H1 (cell line): ENCODE data around the gene R3HDML. TPM values are rescaled to one million over a fixed set of nuclear protein-coding genes. Genes with fewer than 3 reads are reported as not detected.

Source experiments
- CREB1 ChIP-seq: IDR thresholded peaks from 2 replicates; pipeline ENCODE4 v1.6.1; 2012; ENCODE audit warnings: inconsistent platforms
- GABPA ChIP-seq: IDR thresholded peaks from 2 replicates; pipeline ENCODE4 v1.6.1; 2011; ENCODE audit warnings: mild to moderate bottlenecking, low read length, moderate library complexity, borderline replicate concordance; ENCODE audit not compliant: insufficient read depth
- JUND ChIP-seq: IDR thresholded peaks from 2 replicates; pipeline ENCODE4 v1.6.1; 2011; ENCODE audit warnings: mild to moderate bottlenecking, improper control_type of control experiment, low read length
- NRF1 ChIP-seq: IDR thresholded peaks from 2 replicates; pipeline ENCODE4 v1.6.1; 2011; ENCODE audit warnings: mild to moderate bottlenecking, low read depth, low read length, improper control_type of control experiment
- POLR2AphosphoS5 ChIP-seq: IDR thresholded peaks from 2 replicates; pipeline ENCODE4 v1.6.1; 2011; ENCODE audit warnings: low read depth, low read length
- RBBP5 ChIP-seq: IDR thresholded peaks from 2 replicates; pipeline ENCODE4 v1.7.1; 2012; ENCODE audit warnings: low read depth, mild to moderate bottlenecking, inconsistent platforms, low read length, moderate library complexity, borderline replicate concordance
- RXRA ChIP-seq: IDR thresholded peaks from 2 replicates; pipeline ENCODE4 v1.6.1; 2011; ENCODE audit warnings: low read depth, mild to moderate bottlenecking, low read length, moderate library complexity; ENCODE audit not compliant: insufficient read depth
- SP1 ChIP-seq: IDR thresholded peaks from 2 replicates; pipeline ENCODE4 v1.6.1; 2011; ENCODE audit warnings: low read depth, low read length
- TEAD4 ChIP-seq: IDR thresholded peaks from 2 replicates; pipeline ENCODE4 v1.6.1; 2012; ENCODE audit warnings: low read depth, low read length, inconsistent platforms, mixed read lengths
- polyA plus RNA-seq, 7 experiments: library from polyadenylated mRNA; depleted of rRNA in 3 of 7; stranded (reverse) in 5 of 7; unstranded in 2 of 7; fragments of >200 nt in 5 of 7; fragments of 200-250 nt in 2 of 7; gene quantifications; 1 replicate in 5 of 7; 2 replicates in 1 of 7; 4 replicates in 1 of 7; pipeline versions ENCODE4 v1.2.1 to v1.2.3, GENCODE V29; 2011 to 2013; ENCODE audit warnings: missing spikeins in 2 of 7, mixed read lengths in 2 of 7
- total RNA-seq: library from RNA; stranded (reverse); fragmentation: NEBNext Ultra II Directional; extraction: Animal tissue kit (Norgen Biotek cat#: 25700); gene quantifications from 2 replicates; pipeline ENCODE4 v1.2.1, GENCODE V29; 2021
- TF ChIP-seq, protein P1 (sequence below): IDR thresholded peaks from 2 replicates; pipeline ENCODE4 v1.6.1; 2012; ENCODE audit warnings: inconsistent platforms

Gene R3HDML
- total and polyA plus RNA-seq, 2 of the 8 experiments (the other 6 are each of a cell fraction or from before 2014, with no cell fraction given): not detected

DNA sequence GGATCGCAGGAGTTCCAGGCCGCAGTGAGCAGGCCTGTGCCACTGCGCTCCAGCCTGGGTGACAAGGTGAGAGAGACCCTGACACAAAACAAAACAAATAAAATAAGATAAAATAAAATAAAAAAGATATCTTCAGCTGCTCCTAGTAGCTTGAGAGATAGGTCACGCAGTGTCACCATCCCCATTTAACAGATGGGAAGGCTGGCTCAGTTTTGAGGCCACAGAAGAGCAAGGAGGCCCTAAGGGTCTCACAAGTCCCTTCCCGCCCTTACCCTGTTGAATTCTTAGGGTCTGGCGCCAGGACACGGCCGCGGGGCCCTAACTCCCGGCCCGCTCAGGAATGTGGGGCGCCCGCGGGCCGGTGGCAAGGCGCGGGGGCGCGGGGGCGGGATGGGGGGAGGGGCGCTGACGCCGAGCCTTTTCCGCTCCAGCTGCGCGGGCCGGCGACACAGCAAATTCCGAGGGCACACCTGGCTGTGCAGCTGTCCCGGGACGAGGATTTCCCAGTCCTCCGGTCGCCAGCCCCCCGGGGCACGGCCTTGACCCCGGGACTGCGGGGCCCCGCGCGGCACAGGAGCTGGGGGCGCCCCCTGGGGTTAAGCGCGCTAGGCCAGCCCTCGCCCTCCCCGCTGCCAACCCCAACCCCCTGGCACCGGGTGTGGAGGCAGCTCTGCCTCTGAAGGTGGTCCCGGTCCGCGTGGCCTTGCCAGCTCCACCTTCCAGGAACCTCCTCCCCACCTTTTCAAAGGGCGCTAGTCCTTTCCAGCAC lies 10.3 kb upstream of the R3HDML start (continued):
- TF ChIP-seq RXRA (no peak), GABPA (no peak), TEAD4 (peak; percentile 62), SP1 (no peak), CREB1 (0 out of 2 replicates have a peak, but pooled peaks have one; percentile 27), JUND (no peak), RBBP5 (peak; percentile 36; the same call in 1 of the 2 replicates), POLR2AphosphoS5 (peak; percentile 33; the same call in 1 of the 2 replicates), NRF1 (no peak)
- TF ChIP-seq, protein P1, sequence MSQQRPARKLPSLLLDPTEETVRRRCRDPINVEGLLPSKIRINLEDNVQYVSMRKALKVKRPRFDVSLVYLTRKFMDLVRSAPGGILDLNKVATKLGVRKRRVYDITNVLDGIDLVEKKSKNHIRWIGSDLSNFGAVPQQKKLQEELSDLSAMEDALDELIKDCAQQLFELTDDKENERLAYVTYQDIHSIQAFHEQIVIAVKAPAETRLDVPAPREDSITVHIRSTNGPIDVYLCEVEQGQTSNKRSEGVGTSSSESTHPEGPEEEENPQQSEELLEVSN: peak; percentile 27; the same call in 1 of the 2 replicates
